Measurements from ENCODE around the gene HYOU1. TPM values are rescaled to one million over a fixed set of nuclear protein-coding genes. Genes with fewer than 3 reads are reported as not detected.

Gene HYOU1
- total RNA-seq, 1 experiment from 2014 or later: 27.3 TPM

- Histone ChIP-seq H4K20me1 (ENCODE audit: insufficient read depth, low read depth, low read length) (no peaks in the 10 kb centered on the region), H3K4me2 (ENCODE audit: low read depth, low read length, poor library complexity, severe bottlenecking) (peak overlapping the region; percentile 82), H3K4me1 (ENCODE audit: low read length) (peaks cover 26% of the 10 kb centered on the region), H2AFZ (ENCODE audit: low read length) (no peak overlapping the region), H3K27ac (ENCODE audit: low read length) (0 out of 2 replicates have a peak overlapping the region, but pooled peaks have one; percentile 40), H3K9me2 (replicated peaks; ENCODE audit: insufficient read depth, low read length) (no peaks in the 10 kb centered on the region), H3K4me3 (ENCODE audit: low read length) (peak overlapping the region; percentile 89), H3K79me2 (ENCODE audit: low read length) (peaks cover 10% of the 10 kb centered on the region; the same call in 1 of the 2 replicates), H3K27me3 (ENCODE audit: low read length) (no peaks in the 10 kb centered on the region), H3K36me3 (ENCODE audit: insufficient read depth, low read length) (no peaks in the 10 kb centered on the region), H3K9ac (ENCODE audit: low read length) (peak overlapping the region; percentile 77), H3K9me3 (ENCODE audit: low read length) (no peaks in the 10 kb centered on the region)
- DNase-seq: peak; percentile 46
Observed at GRCh38 chr11:119029340-119030028, 27.5 kb downstream of the HYOU1 start.

- peak overlapping the region; percentile 82 for H3K4me2 ChIP-seq (ENCODE audit: low read depth, low read length, poor library complexity, severe bottlenecking)
- H3K9me2 ChIP-seq (replicated peaks; ENCODE audit: insufficient read depth, low read length): no peaks in the 10 kb centered on the region
- no peaks in the 10 kb centered on the region for H3K9me3 ChIP-seq (ENCODE audit: low read length)
- H3K36me3 ChIP-seq (ENCODE audit: insufficient read depth, low read length): no peaks in the 10 kb centered on the region
- peaks cover 26% of the 10 kb centered on the region for H3K4me1 ChIP-seq (ENCODE audit: low read length)
- peak overlapping the region; percentile 89 for H3K4me3 ChIP-seq (ENCODE audit: low read length)
- H2AFZ ChIP-seq (ENCODE audit: low read length): no peak overlapping the region
- peak overlapping the region; percentile 77 for H3K9ac ChIP-seq (ENCODE audit: low read length)
- H3K27me3 ChIP-seq (ENCODE audit: low read length): no peaks in the 10 kb centered on the region
- DNase-seq: no peak
- 0 out of 2 replicates have a peak overlapping the region, but pooled peaks have one; percentile 40 for H3K27ac ChIP-seq (ENCODE audit: low read length)
- peaks cover 10% of the 10 kb centered on the region; the same call in 1 of the 2 replicates for H3K79me2 ChIP-seq (ENCODE audit: low read length)
- H4K20me1 ChIP-seq (ENCODE audit: insufficient read depth, low read depth, low read length): no peaks in the 10 kb centered on the region
Observed at GRCh38 chr11:119029069-119029339, 28.0 kb downstream of the HYOU1 start.

- Histone ChIP-seq H3K27me3 (ENCODE audit: low read length) (no peaks in the 10 kb centered on the region), H3K9ac (ENCODE audit: low read length) (peak overlapping the region; percentile 77), H2AFZ (ENCODE audit: low read length) (no peak overlapping the region), H3K79me2 (ENCODE audit: low read length) (peaks cover 10% of the 10 kb centered on the region; the same call in 1 of the 2 replicates), H3K9me3 (ENCODE audit: low read length) (no peaks in the 10 kb centered on the region), H3K27ac (ENCODE audit: low read length) (no peak overlapping the region), H3K4me2 (ENCODE audit: low read depth, low read length, poor library complexity, severe bottlenecking) (peak overlapping the region; percentile 82), H4K20me1 (ENCODE audit: insufficient read depth, low read depth, low read length) (no peaks in the 10 kb centered on the region), H3K9me2 (replicated peaks; ENCODE audit: insufficient read depth, low read length) (no peaks in the 10 kb centered on the region), H3K4me3 (ENCODE audit: low read length) (peak overlapping the region; percentile 89; the same call in 1 of the 2 replicates), H3K4me1 (ENCODE audit: low read length) (peaks cover 26% of the 10 kb centered on the region), H3K36me3 (ENCODE audit: insufficient read depth, low read length) (no peaks in the 10 kb centered on the region)
- DNase-seq: no peak
Observed at GRCh38 chr11:119028346-119029068, 28.5 kb downstream of the HYOU1 start.

GRCh38 chr11:119027561-119028345, 29.3 kb downstream of the HYOU1 start:
- Histone ChIP-seq H3K27me3 (ENCODE audit: low read length) (no peaks in the 10 kb centered on the region), H3K4me2 (ENCODE audit: low read depth, low read length, poor library complexity, severe bottlenecking) (peak overlapping the region; percentile 82), H3K4me3 (ENCODE audit: low read length) (no peak overlapping the region), H3K9ac (ENCODE audit: low read length) (no peak overlapping the region), H3K27ac (ENCODE audit: low read length) (no peak overlapping the region), H3K4me1 (ENCODE audit: low read length) (peaks cover 26% of the 10 kb centered on the region), H3K9me3 (ENCODE audit: low read length) (no peaks in the 10 kb centered on the region), H3K79me2 (ENCODE audit: low read length) (peaks cover 10% of the 10 kb centered on the region; the same call in 1 of the 2 replicates), H3K36me3 (ENCODE audit: insufficient read depth, low read length) (no peaks in the 10 kb centered on the region), H3K9me2 (replicated peaks; ENCODE audit: insufficient read depth, low read length) (no peaks in the 10 kb centered on the region), H2AFZ (ENCODE audit: low read length) (no peak overlapping the region), H4K20me1 (ENCODE audit: insufficient read depth, low read depth, low read length) (no peaks in the 10 kb centered on the region)
- DNase-seq: no peak

GRCh38 chr11:119026970-119027369, 30.0 kb downstream of the HYOU1 start:
- no peaks in the 10 kb centered on the region for H3K27me3 ChIP-seq (ENCODE audit: low read length)
- no peak overlapping the region for H3K27ac ChIP-seq (ENCODE audit: low read length)
- H3K36me3 ChIP-seq (ENCODE audit: insufficient read depth, low read length): no peaks in the 10 kb centered on the region
- H3K4me3 ChIP-seq (ENCODE audit: low read length): no peak overlapping the region
- no peaks in the 10 kb centered on the region for H3K9me3 ChIP-seq (ENCODE audit: low read length)
- no peaks in the 10 kb centered on the region for H3K9me2 ChIP-seq (replicated peaks; ENCODE audit: insufficient read depth, low read length)
- H2AFZ ChIP-seq (ENCODE audit: low read length): no peak overlapping the region
- DNase-seq: no peak
- no peaks in the 10 kb centered on the region for H4K20me1 ChIP-seq (ENCODE audit: insufficient read depth, low read depth, low read length)
- H3K4me1 ChIP-seq (ENCODE audit: low read length): peaks cover 26% of the 10 kb centered on the region
- H3K4me2 ChIP-seq (ENCODE audit: low read depth, low read length, poor library complexity, severe bottlenecking): no peak overlapping the region
- H3K9ac ChIP-seq (ENCODE audit: low read length): no peak overlapping the region
- peaks cover 10% of the 10 kb centered on the region; the same call in 1 of the 2 replicates for H3K79me2 ChIP-seq (ENCODE audit: low read length)

GRCh38 chr11:119025978-119026766, 30.8 kb downstream of the HYOU1 start:
- Histone ChIP-seq H3K4me1 (ENCODE audit: low read length) (peaks cover 26% of the 10 kb centered on the region), H3K4me2 (ENCODE audit: low read depth, low read length, poor library complexity, severe bottlenecking) (no peak overlapping the region), H3K4me3 (ENCODE audit: low read length) (no peak overlapping the region), H3K36me3 (ENCODE audit: insufficient read depth, low read length) (no peaks in the 10 kb centered on the region), H3K9me3 (ENCODE audit: low read length) (no peaks in the 10 kb centered on the region), H3K79me2 (ENCODE audit: low read length) (peaks cover 17% of the 10 kb centered on the region), H3K9me2 (replicated peaks; ENCODE audit: insufficient read depth, low read length) (no peaks in the 10 kb centered on the region), H3K27me3 (ENCODE audit: low read length) (no peaks in the 10 kb centered on the region), H2AFZ (ENCODE audit: low read length) (no peak overlapping the region), H3K9ac (ENCODE audit: low read length) (no peak overlapping the region), H3K27ac (ENCODE audit: low read length) (no peak overlapping the region), H4K20me1 (ENCODE audit: insufficient read depth, low read depth, low read length) (no peaks in the 10 kb centered on the region)
- DNase-seq: no peak

GRCh38 chr11:119025541-119025940, 31.5 kb downstream of the HYOU1 start:
- H3K36me3 ChIP-seq (ENCODE audit: insufficient read depth, low read length): no peaks in the 10 kb centered on the region
- no peak overlapping the region for H2AFZ ChIP-seq (ENCODE audit: low read length)
- H3K4me1 ChIP-seq (ENCODE audit: low read length): peaks cover 26% of the 10 kb centered on the region
- no peaks in the 10 kb centered on the region for H4K20me1 ChIP-seq (ENCODE audit: insufficient read depth, low read depth, low read length)
- peaks cover 19% of the 10 kb centered on the region for H3K79me2 ChIP-seq (ENCODE audit: low read length)
- no peak overlapping the region for H3K4me2 ChIP-seq (ENCODE audit: low read depth, low read length, poor library complexity, severe bottlenecking)
- DNase-seq: no peak
- H3K4me3 ChIP-seq (ENCODE audit: low read length): no peak overlapping the region
- H3K27ac ChIP-seq (ENCODE audit: low read length): no peak overlapping the region
- no peaks in the 10 kb centered on the region for H3K9me3 ChIP-seq (ENCODE audit: low read length)
- no peaks in the 10 kb centered on the region for H3K27me3 ChIP-seq (ENCODE audit: low read length)
- no peak overlapping the region for H3K9ac ChIP-seq (ENCODE audit: low read length)
- no peaks in the 10 kb centered on the region for H3K9me2 ChIP-seq (replicated peaks; ENCODE audit: insufficient read depth, low read length)

Measured in Karpas-422 (cell line).